ENCODE measurements around the gene EYA2.

EYA2 gene

GRCh38 chr20:47232518-47232917, 337.9 kb downstream of the EYA2 start:
- Histone ChIP-seq H3K36me3 (ENCODE audit: control insufficient read depth, insufficient read depth, low read length) (peaks cover 26% of the 10 kb centered on the region), H3K4me3 (ENCODE audit: low read length) (no peak overlapping the region)

GRCh38 chr20:47233333-47234188, 338.9 kb downstream of the EYA2 start:
- Histone ChIP-seq H3K27me3 (ENCODE audit: control insufficient read depth, insufficient read depth, low read length) (no peaks in the 10 kb centered on the region), H3K27ac (ENCODE audit: low read depth, low read length) (no peak overlapping the region), H3K4me3 (ENCODE audit: low read length) (no peak overlapping the region), H3K9ac (ENCODE audit: low read length) (no peak overlapping the region), H3K4me1 (ENCODE audit: control insufficient read depth, insufficient read depth, low read length) (no peaks in the 10 kb centered on the region), H3K36me3 (ENCODE audit: control insufficient read depth, insufficient read depth, low read length) (peaks cover 29% of the 10 kb centered on the region)

More at GRCh38 chr20:47232518-47232917, 337.9 kb downstream of the EYA2 start:
- Histone ChIP-seq H3K4me1 (ENCODE audit: control insufficient read depth, insufficient read depth, low read length) (no peaks in the 10 kb centered on the region), H3K27me3 (ENCODE audit: control insufficient read depth, insufficient read depth, low read length) (no peaks in the 10 kb centered on the region), H3K9ac (ENCODE audit: low read length) (no peak overlapping the region), H3K27ac (ENCODE audit: low read depth, low read length) (no peak overlapping the region)

- Histone ChIP-seq H3K27me3 (ENCODE audit: control insufficient read depth, insufficient read depth, low read length) (no peaks in the 10 kb centered on the region), H3K4me1 (ENCODE audit: control insufficient read depth, insufficient read depth, low read length) (no peaks in the 10 kb centered on the region), H3K9ac (ENCODE audit: low read length) (no peak overlapping the region), H3K36me3 (ENCODE audit: control insufficient read depth, insufficient read depth, low read length) (peaks cover 28% of the 10 kb centered on the region), H3K4me3 (ENCODE audit: low read length) (no peak overlapping the region), H3K27ac (ENCODE audit: low read depth, low read length) (no peak overlapping the region)
Measured at GRCh38 chr20:47235111-47235510, 340.5 kb downstream of the EYA2 start.

GRCh38 chr20:47235853-47236638, 341.4 kb downstream of the EYA2 start:
- Histone ChIP-seq H3K36me3 (ENCODE audit: control insufficient read depth, insufficient read depth, low read length) (peaks cover 28% of the 10 kb centered on the region), H3K9ac (ENCODE audit: low read length) (no peak overlapping the region), H3K27ac (ENCODE audit: low read depth, low read length) (no peak overlapping the region), H3K27me3 (ENCODE audit: control insufficient read depth, insufficient read depth, low read length) (no peaks in the 10 kb centered on the region), H3K4me1 (ENCODE audit: control insufficient read depth, insufficient read depth, low read length) (no peaks in the 10 kb centered on the region), H3K4me3 (ENCODE audit: low read length) (no peak overlapping the region)

DNA sequence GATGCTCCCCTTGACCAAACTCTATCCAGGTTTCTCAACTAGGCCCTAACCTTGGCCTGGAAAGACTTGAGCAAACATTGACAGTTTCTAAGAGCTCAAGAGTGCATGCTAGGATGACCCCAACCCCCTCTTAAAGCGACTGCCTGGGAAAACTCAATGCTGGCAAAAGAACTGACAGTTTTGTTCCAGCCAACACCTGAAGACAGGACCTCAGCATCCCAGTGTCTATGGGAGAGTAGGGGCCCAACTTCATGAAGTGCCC, 341.9 kb downstream of the EYA2 start:
- Histone ChIP-seq H3K9ac (ENCODE audit: low read length) (no peak overlapping the region), H3K27ac (ENCODE audit: low read depth, low read length) (no peak overlapping the region), H3K4me3 (ENCODE audit: low read length) (no peak overlapping the region), H3K27me3 (ENCODE audit: control insufficient read depth, insufficient read depth, low read length) (no peaks in the 10 kb centered on the region), H3K4me1 (ENCODE audit: control insufficient read depth, insufficient read depth, low read length) (no peaks in the 10 kb centered on the region), H3K36me3 (ENCODE audit: control insufficient read depth, insufficient read depth, low read length) (peaks cover 28% of the 10 kb centered on the region)

- Histone ChIP-seq H3K4me3 (ENCODE audit: low read length) (no peak overlapping the region), H3K9ac (ENCODE audit: low read length) (no peak overlapping the region), H3K27ac (ENCODE audit: low read depth, low read length) (no peak overlapping the region), H3K4me1 (ENCODE audit: control insufficient read depth, insufficient read depth, low read length) (no peaks in the 10 kb centered on the region), H3K27me3 (ENCODE audit: control insufficient read depth, insufficient read depth, low read length) (no peaks in the 10 kb centered on the region), H3K36me3 (ENCODE audit: control insufficient read depth, insufficient read depth, low read length) (peaks cover 28% of the 10 kb centered on the region)
Measured at GRCh38 chr20:47237715-47238114, 343.1 kb downstream of the EYA2 start.

All from rectal smooth muscle tissue (tissue), 1 donor.